Astrocyte of the spinal cord (primary cell): ENCODE results near the gene ABCC11.

Experiments
- DNase-seq: peaks from one replicate; pipeline ENCODE4 v3.0.0; 2011; ENCODE audit warnings: low read depth, low spot score
- H3K4me3 ChIP-seq: 2 replicates; pipeline ENCODE4 v1.5.1; 2011; ENCODE audit warnings: low read depth, mild to moderate bottlenecking, low read length, moderate library complexity
- in situ Hi-C: cut with HindIII; loops from 2 replicates; pipeline ENCODE4 v1.10.0; 2017; ENCODE audit warnings: low sequenced_read_pairs
- TF ChIP-seq, protein P1 (sequence below): IDR thresholded peaks from 2 replicates; pipeline ENCODE4 v1.5.1; 2012; ENCODE audit warnings: low read depth, mild to moderate bottlenecking, low read length, inconsistent platforms

The ABCC11 gene

DNA sequence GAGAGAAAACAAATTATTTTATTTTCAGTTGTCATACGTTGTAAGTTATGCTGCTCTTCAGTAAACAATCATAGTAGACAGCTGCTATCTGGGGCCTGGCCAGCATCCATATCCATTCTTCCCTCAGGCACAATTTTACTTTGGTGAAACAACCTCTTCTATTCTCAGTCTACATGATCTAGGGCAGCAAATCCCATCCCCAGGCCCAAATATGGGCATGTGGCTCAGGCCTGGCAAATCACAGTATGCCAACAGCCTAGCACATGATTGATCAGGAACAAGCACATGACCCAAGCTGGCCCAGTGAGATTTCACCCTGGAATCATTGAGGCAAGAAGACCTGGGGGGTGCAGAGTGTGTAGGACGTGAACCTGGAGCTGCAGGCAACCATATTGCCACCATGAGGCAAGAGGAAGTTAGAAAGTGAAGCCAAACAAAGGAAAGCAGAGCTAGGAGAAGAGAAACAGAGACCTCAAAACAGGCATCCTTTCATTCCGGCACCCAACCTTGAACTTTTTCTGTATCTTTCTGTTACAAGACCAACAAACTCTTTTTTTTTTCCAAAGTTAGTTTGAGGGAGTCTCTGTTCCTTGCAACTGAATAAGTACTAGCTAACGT lies 81.3 kb downstream of the ABCC11 start:
- TF ChIP-seq, protein P1, sequence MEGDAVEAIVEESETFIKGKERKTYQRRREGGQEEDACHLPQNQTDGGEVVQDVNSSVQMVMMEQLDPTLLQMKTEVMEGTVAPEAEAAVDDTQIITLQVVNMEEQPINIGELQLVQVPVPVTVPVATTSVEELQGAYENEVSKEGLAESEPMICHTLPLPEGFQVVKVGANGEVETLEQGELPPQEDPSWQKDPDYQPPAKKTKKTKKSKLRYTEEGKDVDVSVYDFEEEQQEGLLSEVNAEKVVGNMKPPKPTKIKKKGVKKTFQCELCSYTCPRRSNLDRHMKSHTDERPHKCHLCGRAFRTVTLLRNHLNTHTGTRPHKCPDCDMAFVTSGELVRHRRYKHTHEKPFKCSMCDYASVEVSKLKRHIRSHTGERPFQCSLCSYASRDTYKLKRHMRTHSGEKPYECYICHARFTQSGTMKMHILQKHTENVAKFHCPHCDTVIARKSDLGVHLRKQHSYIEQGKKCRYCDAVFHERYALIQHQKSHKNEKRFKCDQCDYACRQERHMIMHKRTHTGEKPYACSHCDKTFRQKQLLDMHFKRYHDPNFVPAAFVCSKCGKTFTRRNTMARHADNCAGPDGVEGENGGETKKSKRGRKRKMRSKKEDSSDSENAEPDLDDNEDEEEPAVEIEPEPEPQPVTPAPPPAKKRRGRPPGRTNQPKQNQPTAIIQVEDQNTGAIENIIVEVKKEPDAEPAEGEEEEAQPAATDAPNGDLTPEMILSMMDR: no peak
- no peak overlapping the region for H3K4me3 ChIP-seq
- in situ Hi-C loops: no loop called here
- DNase-seq: peak; percentile 5

DNA sequence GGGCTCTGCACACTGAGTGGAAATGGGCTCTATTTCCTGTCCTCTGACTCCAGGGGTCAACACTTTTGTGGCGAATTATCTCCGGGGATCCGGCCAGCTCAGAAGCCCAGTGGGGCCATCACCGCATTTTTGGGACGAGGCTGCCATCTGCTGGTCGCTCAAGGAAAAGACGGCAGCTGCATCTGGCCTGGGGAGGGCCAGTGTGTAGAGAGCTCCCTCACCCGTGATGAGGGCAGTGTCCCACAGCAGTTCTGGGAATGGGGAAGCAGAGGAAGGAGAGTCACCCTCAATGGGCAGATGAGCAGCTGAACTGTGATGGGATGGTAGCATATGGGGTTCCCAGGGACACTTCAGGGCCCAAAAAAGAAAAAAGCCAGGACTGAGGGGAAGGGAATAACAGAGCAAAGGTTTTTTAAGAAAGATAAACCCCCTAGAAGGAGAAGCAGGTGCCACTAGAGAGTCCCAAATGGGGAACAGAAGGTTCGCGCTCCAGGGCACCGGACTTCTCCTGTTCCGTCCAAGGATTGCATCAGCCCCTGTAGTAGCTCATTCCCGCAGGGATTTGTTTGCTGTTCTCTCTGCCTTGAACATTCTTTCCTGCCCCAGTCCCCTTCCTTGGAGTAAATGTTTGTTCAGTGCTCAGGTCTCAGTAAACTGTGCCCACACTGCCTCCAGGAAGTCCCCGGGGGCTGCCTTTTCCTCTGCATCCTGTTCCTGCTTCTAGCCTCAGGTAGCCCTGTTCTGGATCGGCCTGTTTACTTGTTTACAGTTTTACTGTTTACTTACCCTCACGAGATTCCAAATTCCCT lies 82.2 kb downstream of the ABCC11 start:
- no peak overlapping the region for H3K4me3 ChIP-seq
- peak; percentile 71 for DNase-seq
- TF ChIP-seq, protein P1: peak; percentile 82
- in situ Hi-C loops: no loop called here

DNA sequence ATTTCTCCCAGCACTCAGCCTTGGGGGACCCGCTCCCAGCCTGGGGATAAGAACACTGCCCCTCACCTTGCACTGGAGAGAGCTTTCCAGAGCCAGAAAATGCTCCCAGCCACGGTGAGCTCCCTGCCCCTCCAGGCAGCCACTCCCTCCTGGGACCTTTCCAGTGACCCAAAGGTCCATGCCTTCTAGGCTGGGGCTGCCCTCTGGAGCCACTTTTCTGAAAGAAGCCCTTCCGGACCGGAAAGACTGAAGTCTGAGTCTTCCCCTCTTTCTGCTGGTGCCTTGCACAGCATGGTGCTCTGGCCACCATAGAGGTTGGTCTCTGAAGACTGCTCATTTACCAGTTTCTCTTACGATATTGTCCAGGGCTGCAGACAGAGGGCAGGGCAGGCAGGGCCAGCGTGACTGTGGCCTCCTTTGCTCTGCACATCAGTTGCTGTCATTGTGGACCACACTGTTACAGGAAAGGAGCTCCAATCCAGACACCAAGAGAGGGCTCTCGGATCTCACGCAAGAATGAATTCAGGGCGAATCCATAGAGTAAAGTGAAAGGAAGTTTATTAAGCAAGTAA lies 84.4 kb downstream of the ABCC11 start:
- DNase-seq: no peak
- in situ Hi-C loops: no loop called here
- TF ChIP-seq, protein P1: no peak
- no peak overlapping the region for H3K4me3 ChIP-seq

DNA sequence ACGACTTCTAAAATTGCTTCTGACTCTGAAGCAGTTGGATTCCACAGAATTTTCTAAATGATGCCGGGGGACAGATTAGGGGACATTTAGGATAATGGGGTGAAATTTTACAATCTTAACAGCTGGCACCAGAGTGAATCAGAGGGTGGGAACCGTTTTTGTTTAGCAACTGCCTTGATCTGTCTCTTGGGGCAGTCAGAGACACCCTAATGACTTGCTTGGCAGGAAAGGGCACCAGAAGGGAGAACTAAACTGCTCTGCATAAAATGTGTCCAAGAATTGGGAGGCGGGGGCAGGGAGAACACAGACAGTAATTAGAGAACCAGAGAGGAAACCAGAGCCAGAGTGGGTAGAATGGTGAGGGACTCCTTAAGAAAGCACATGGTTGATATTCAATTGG lies 85.4 kb downstream of the ABCC11 start:
- in situ Hi-C loops: no loop called here
- no peak for DNase-seq
- H3K4me3 ChIP-seq: no peak overlapping the region
- TF ChIP-seq, protein P1: no peak

DNA sequence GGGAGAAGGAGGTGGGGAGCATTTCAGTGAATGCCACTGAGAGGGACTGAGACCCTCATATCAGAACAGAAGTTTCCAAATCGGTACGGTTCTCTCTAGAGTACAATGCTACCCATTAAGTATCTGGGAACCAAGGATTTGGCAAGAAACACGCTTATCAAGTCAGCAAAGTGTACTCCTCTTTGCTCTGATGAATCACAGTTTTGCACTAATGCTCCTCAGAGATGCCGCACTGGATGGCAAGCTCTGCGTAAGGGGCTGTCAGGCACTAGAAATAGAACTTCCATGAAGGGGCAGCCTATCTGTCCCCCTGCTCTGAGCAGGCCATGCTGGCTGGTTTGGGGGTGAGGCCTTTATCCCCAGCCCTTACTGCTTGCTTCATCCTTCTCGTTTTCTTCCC lies 86.8 kb downstream of the ABCC11 start:
- no peak for DNase-seq
- TF ChIP-seq, protein P1: no peak
- H3K4me3 ChIP-seq: no peak overlapping the region

DNA sequence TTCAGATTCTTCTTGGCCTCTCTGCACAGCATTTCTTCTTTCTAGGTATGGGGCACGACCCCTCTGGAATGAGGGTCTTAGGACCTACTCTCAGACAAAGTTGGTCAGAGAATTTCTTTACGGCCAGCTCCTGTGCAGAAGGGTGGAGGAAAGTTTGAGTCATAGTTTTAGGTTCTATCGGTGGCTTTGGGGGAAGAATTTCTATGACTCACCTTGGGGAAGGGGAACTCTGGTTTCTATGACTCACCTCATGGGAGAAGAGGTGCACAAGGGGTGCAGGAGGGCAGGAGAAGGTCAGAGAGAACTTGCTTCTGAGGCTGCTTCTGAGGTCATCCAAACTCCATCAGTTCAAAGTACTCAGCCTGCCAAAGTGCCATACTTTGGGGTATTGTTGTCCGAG lies 89.0 kb downstream of the ABCC11 start:
- TF ChIP-seq, protein P1: no peak
- DNase-seq: peak; percentile 80
- no peak overlapping the region for H3K4me3 ChIP-seq
- in situ Hi-C loops: no loop called here

More for the DNA sequence above, 86.8 kb downstream of the ABCC11 start:
- in situ Hi-C loops: no loop called here
